Measurements from ENCODE around the gene C1S.
A peak's percentile ranks its signal among the peaks of the same experiment; 100 is the strongest.

The C1S gene

GRCh38 chr12:7091660-7092228 is 31.2 kb downstream of the C1S start:
- peaks cover 0 to 6% (median 2%) of the 10 kb centered on the region in 4 experiments for H3K36me3 ChIP-seq (ENCODE audit: control insufficient read depth in 4 of 4, insufficient read depth in 4 of 4, low read length in 3 of 4)
- POLR2A ChIA-PET = no interaction called here
- H3K27ac ChIP-seq (ENCODE audit: insufficient read depth in 1 of 2, low read depth in 1 of 2, low read length in 2 of 2, poor library complexity in 1 of 2, severe bottlenecking in 2 of 2) = no peak overlapping the region
- H3K4me3 ChIP-seq (ENCODE audit: control insufficient read depth in 1 of 7, extremely low read depth in 1 of 7, insufficient read depth in 4 of 7, low read depth in 2 of 7, low read length in 6 of 7) = peak overlapping the region in 4 of 7 experiments; percentile 65 to 89 (median 72)
- no peak for DNase-seq
- CTCF ChIA-PET = interaction anchor here (0.9 to 8.1 kb wide), 19 partner anchors 10 to 219 kb away, joined by 3 to 55 read pairs (median 4); partner anchors contain the start of genes C12orf57, C1RL, LPCAT3 and SPSB2
- no peaks in the 10 kb centered on the region for H3K27me3 ChIP-seq (replicated peaks in 2 of 5; ENCODE audit: control insufficient read depth in 4 of 5, insufficient read depth in 5 of 5, low read length in 4 of 5)
- H3K9me3 ChIP-seq (ENCODE audit: control extremely low read depth in 1 of 5, control insufficient read depth in 4 of 5, insufficient read depth in 2 of 5, low read depth in 1 of 5, low read length in 4 of 5) = no peaks in the 10 kb centered on the region
- WGBS (ENCODE audit: insufficient coverage) = 74% methylated on average over 6 of the region's 10 CpGs
- peaks cover 0 to 12% (median 5%) of the 10 kb centered on the region in 4 experiments for H3K4me1 ChIP-seq (ENCODE audit: control extremely low read depth in 1 of 4, control insufficient read depth in 4 of 4, insufficient read depth in 4 of 4, low read length in 3 of 4)

GRCh38 chr12:7092229-7092985 is 31.9 kb downstream of the C1S start, which contains the start of gene C1R:
C1R (minus strand) TSS chr12:7092445; CDS start chr12:7092388, 57 bp downstream.
- 24% methylated on average over 6 of the region's 16 CpGs for WGBS (ENCODE audit: insufficient coverage)
- Histone ChIP-seq H3K27me3 (replicated peaks in 2 of 5; ENCODE audit: control insufficient read depth in 4 of 5, insufficient read depth in 5 of 5, low read length in 4 of 5) (no peaks in the 10 kb centered on the region), H3K4me3 (ENCODE audit: control insufficient read depth in 1 of 7, extremely low read depth in 1 of 7, insufficient read depth in 4 of 7, low read depth in 2 of 7, low read length in 6 of 7) (peak within 1 kb of the TSS; percentile 19 to 89 (median 65)), H3K9me3 (ENCODE audit: control extremely low read depth in 1 of 5, control insufficient read depth in 4 of 5, insufficient read depth in 2 of 5, low read depth in 1 of 5, low read length in 4 of 5) (no peaks in the 10 kb centered on the region), H3K4me1 (ENCODE audit: control extremely low read depth in 1 of 4, control insufficient read depth in 4 of 4, insufficient read depth in 4 of 4, low read length in 3 of 4) (peaks cover 0 to 12% (median 5%) of the 10 kb centered on the region in 4 experiments), H3K27ac (ENCODE audit: insufficient read depth in 1 of 2, low read depth in 1 of 2, low read length in 2 of 2, poor library complexity in 1 of 2, severe bottlenecking in 2 of 2) (no peak within 1 kb of the TSS), H3K36me3 (ENCODE audit: control insufficient read depth in 4 of 4, insufficient read depth in 4 of 4, low read length in 3 of 4) (peaks cover 0 to 10% (median 2%) of the 10 kb centered on the region in 4 experiments)
- ChIA-PET CTCF (interaction anchor here (0.8 to 8.1 kb wide), 17 partner anchors 10 to 186 kb away, joined by 3 to 55 read pairs (median 4); partner anchors contain the start of genes C12orf57, C1RL and C1S), POLR2A (no interaction called here)
- DNase-seq = peak; percentile 61 to 78 (median 68)

- WGBS (ENCODE audit: insufficient coverage) = 75% methylated on average over 4 of the region's 8 CpGs
- Histone ChIP-seq H3K27me3 (replicated peaks in 2 of 5; ENCODE audit: control insufficient read depth in 4 of 5, insufficient read depth in 5 of 5, low read length in 4 of 5) (no peaks in the 10 kb centered on the region), H3K36me3 (ENCODE audit: control insufficient read depth in 4 of 4, insufficient read depth in 4 of 4, low read length in 3 of 4) (peaks cover 0 to 14% (median 4%) of the 10 kb centered on the region in 4 experiments), H3K9me3 (ENCODE audit: control extremely low read depth in 1 of 5, control insufficient read depth in 4 of 5, insufficient read depth in 2 of 5, low read depth in 1 of 5, low read length in 4 of 5) (no peaks in the 10 kb centered on the region), H3K4me3 (ENCODE audit: control insufficient read depth in 1 of 7, extremely low read depth in 1 of 7, insufficient read depth in 4 of 7, low read depth in 2 of 7, low read length in 6 of 7) (no peak overlapping the region), H3K4me1 (ENCODE audit: control extremely low read depth in 1 of 4, control insufficient read depth in 4 of 4, insufficient read depth in 4 of 4, low read length in 3 of 4) (peaks cover 0 to 12% (median 5%) of the 10 kb centered on the region in 4 experiments), H3K27ac (ENCODE audit: insufficient read depth in 1 of 2, low read depth in 1 of 2, low read length in 2 of 2, poor library complexity in 1 of 2, severe bottlenecking in 2 of 2) (no peak overlapping the region)
- DNase-seq = no peak
- ChIA-PET CTCF (interaction anchor here (0.7 to 8.1 kb wide), 21 partner anchors 9 to 187 kb away, joined by 3 to 55 read pairs (median 4); partner anchors contain the start of genes C12orf57, C1RL and C1S), POLR2A (no interaction called here)
Observed at GRCh38 chr12:7092986-7093460, 32.5 kb downstream of the C1S start.

- H3K4me3 ChIP-seq (ENCODE audit: control insufficient read depth in 1 of 7, extremely low read depth in 1 of 7, insufficient read depth in 4 of 7, low read depth in 2 of 7, low read length in 6 of 7) = no peak overlapping the region
- H3K9me3 ChIP-seq (ENCODE audit: control extremely low read depth in 1 of 5, control insufficient read depth in 4 of 5, insufficient read depth in 2 of 5, low read depth in 1 of 5, low read length in 4 of 5) = no peaks in the 10 kb centered on the region
- POLR2A ChIA-PET = no interaction called here
- peaks cover 0 to 12% (median 5%) of the 10 kb centered on the region in 4 experiments for H3K4me1 ChIP-seq (ENCODE audit: control extremely low read depth in 1 of 4, control insufficient read depth in 4 of 4, insufficient read depth in 4 of 4, low read length in 3 of 4)
- CTCF ChIA-PET = interaction anchor here (0.7 to 8.1 kb wide), 18 partner anchors 9 to 187 kb away, joined by 3 to 55 read pairs (median 5); partner anchors contain the start of genes C12orf57, C1RL and C1S
- DNase-seq = no peak
- 78% methylated on average over 5 of the region's 5 CpGs for WGBS (ENCODE audit: insufficient coverage)
- no peaks in the 10 kb centered on the region for H3K27me3 ChIP-seq (replicated peaks in 2 of 5; ENCODE audit: control insufficient read depth in 4 of 5, insufficient read depth in 5 of 5, low read length in 4 of 5)
- H3K27ac ChIP-seq (ENCODE audit: insufficient read depth in 1 of 2, low read depth in 1 of 2, low read length in 2 of 2, poor library complexity in 1 of 2, severe bottlenecking in 2 of 2) = no peak overlapping the region
- peaks cover 0 to 17% (median 6%) of the 10 kb centered on the region in 4 experiments for H3K36me3 ChIP-seq (ENCODE audit: control insufficient read depth in 4 of 4, insufficient read depth in 4 of 4, low read length in 3 of 4)
Observed at GRCh38 chr12:7093486-7093885, 33.0 kb downstream of the C1S start.

GRCh38 chr12:7093892-7094291 is 33.4 kb downstream of the C1S start:
- Histone ChIP-seq H3K36me3 (ENCODE audit: control insufficient read depth in 4 of 4, insufficient read depth in 4 of 4, low read length in 3 of 4) (peaks cover 0 to 20% (median 6%) of the 10 kb centered on the region in 4 experiments), H3K4me3 (ENCODE audit: control insufficient read depth in 1 of 7, extremely low read depth in 1 of 7, insufficient read depth in 4 of 7, low read depth in 2 of 7, low read length in 6 of 7) (no peak overlapping the region), H3K9me3 (ENCODE audit: control extremely low read depth in 1 of 5, control insufficient read depth in 4 of 5, insufficient read depth in 2 of 5, low read depth in 1 of 5, low read length in 4 of 5) (no peaks in the 10 kb centered on the region), H3K27ac (ENCODE audit: insufficient read depth in 1 of 2, low read depth in 1 of 2, low read length in 2 of 2, poor library complexity in 1 of 2, severe bottlenecking in 2 of 2) (no peak overlapping the region), H3K4me1 (ENCODE audit: control extremely low read depth in 1 of 4, control insufficient read depth in 4 of 4, insufficient read depth in 4 of 4, low read length in 3 of 4) (peaks cover 0 to 12% (median 5%) of the 10 kb centered on the region in 4 experiments), H3K27me3 (replicated peaks in 2 of 5; ENCODE audit: control insufficient read depth in 4 of 5, insufficient read depth in 5 of 5, low read length in 4 of 5) (no peaks in the 10 kb centered on the region)
- ChIA-PET POLR2A (no interaction called here), CTCF (interaction anchor here (0.9 to 8.1 kb wide), 13 partner anchors 8 to 169 kb away, joined by 3 to 55 read pairs (median 5); partner anchors contain the start of genes C1RL and C1S)
- DNase-seq = no peak
- 70% methylated on average over 7 of the region's 10 CpGs for WGBS (ENCODE audit: insufficient coverage)

GRCh38 chr12:7096006-7096932 is 35.8 kb downstream of the C1S start:
- Histone ChIP-seq H3K4me1 (ENCODE audit: control extremely low read depth in 1 of 4, control insufficient read depth in 4 of 4, insufficient read depth in 4 of 4, low read length in 3 of 4) (peaks cover 0 to 13% (median 8%) of the 10 kb centered on the region in 4 experiments), H3K27me3 (replicated peaks in 2 of 5; ENCODE audit: control insufficient read depth in 4 of 5, insufficient read depth in 5 of 5, low read length in 4 of 5) (no peaks in the 10 kb centered on the region), H3K9me3 (ENCODE audit: control extremely low read depth in 1 of 5, control insufficient read depth in 4 of 5, insufficient read depth in 2 of 5, low read depth in 1 of 5, low read length in 4 of 5) (no peaks in the 10 kb centered on the region), H3K4me3 (ENCODE audit: control insufficient read depth in 1 of 7, extremely low read depth in 1 of 7, insufficient read depth in 4 of 7, low read depth in 2 of 7, low read length in 6 of 7) (no peak overlapping the region), H3K36me3 (ENCODE audit: control insufficient read depth in 4 of 4, insufficient read depth in 4 of 4, low read length in 3 of 4) (peaks cover 0 to 25% (median 13%) of the 10 kb centered on the region in 4 experiments), H3K27ac (ENCODE audit: insufficient read depth in 1 of 2, low read depth in 1 of 2, low read length in 2 of 2, poor library complexity in 1 of 2, severe bottlenecking in 2 of 2) (no peak overlapping the region)
- ChIA-PET POLR2A (no interaction called here), CTCF (interaction anchor here (0.8 to 1.5 kb wide), 8 partner anchors 8 to 147 kb away, joined by 3 to 7 read pairs (median 3); partner anchors contain the start of gene C1RL)
- 97% methylated on average over 19 of the region's 26 CpGs for WGBS (ENCODE audit: insufficient coverage)
- DNase-seq = no peak

Measured in common myeloid progenitor, CD34-positive (primary cell).